ENCODE results near the gene SPINK4.

SPINK4 gene

GRCh38 chr9:33196736-33197135 is 43.2 kb upstream of the SPINK4 start:
- DNase-seq = no peak
- H4K20me1 ChIP-seq (ENCODE audit: insufficient read depth, low read length) = no peaks in the 10 kb centered on the region
- H2AFZ ChIP-seq (ENCODE audit: low read length) = no peak overlapping the region
- H3K9ac ChIP-seq (ENCODE audit: low read length) = no peak overlapping the region
- no peaks in the 10 kb centered on the region for H3K9me2 ChIP-seq (replicated peaks; ENCODE audit: insufficient read depth, low read length)
- H3K79me2 ChIP-seq (ENCODE audit: low read length) = no peaks in the 10 kb centered on the region
- peaks cover under 1% of the 10 kb centered on the region; the same call in 1 of the 2 replicates for H3F3A ChIP-seq (ENCODE audit: insufficient read depth, low read length)
- no peak overlapping the region for H3K4me2 ChIP-seq (ENCODE audit: low read depth, low read length)
- no peak overlapping the region for H3K27ac ChIP-seq (ENCODE audit: low read length)
- H3K4me3 ChIP-seq (ENCODE audit: low read length) = no peak overlapping the region
- H3K4me1 ChIP-seq (ENCODE audit: low read length) = peaks cover 3% of the 10 kb centered on the region
- no peak for TF ChIP-seq EZH2 (optimal IDR thresholded peaks at IDR 0.05; ENCODE audit: low read depth, low read length)
- TF ChIP-seq EZH2phosphoT487 (IDR thresholded peaks at IDR 0.05; ENCODE audit: low read length) = no peak
- TF ChIP-seq CTCF (IDR thresholded peaks at IDR 0.05; ENCODE audit: low read length) = no peak
- no peaks in the 10 kb centered on the region for H3K9me3 ChIP-seq (replicated peaks; ENCODE audit: insufficient read depth, low read length)
- H3K36me3 ChIP-seq (replicated peaks; ENCODE audit: insufficient read depth, low read length) = no peaks in the 10 kb centered on the region
- H3K27me3 ChIP-seq (replicated peaks; ENCODE audit: insufficient read depth, low read length) = no peaks in the 10 kb centered on the region

GRCh38 chr9:33197279-33198152 is 42.5 kb upstream of the SPINK4 start:
- H3K9me3 ChIP-seq (replicated peaks; ENCODE audit: insufficient read depth, low read length) = no peaks in the 10 kb centered on the region
- no peaks in the 10 kb centered on the region for H3K36me3 ChIP-seq (replicated peaks; ENCODE audit: insufficient read depth, low read length)
- H3K4me2 ChIP-seq (ENCODE audit: low read depth, low read length) = no peak overlapping the region
- no peak for TF ChIP-seq CTCF (IDR thresholded peaks at IDR 0.05; ENCODE audit: low read length)
- no peak for TF ChIP-seq EZH2 (optimal IDR thresholded peaks at IDR 0.05; ENCODE audit: low read depth, low read length)
- no peak for TF ChIP-seq EZH2phosphoT487 (IDR thresholded peaks at IDR 0.05; ENCODE audit: low read length)
- peaks cover 8% of the 10 kb centered on the region; the same call in 1 of the 2 replicates for H3F3A ChIP-seq (ENCODE audit: insufficient read depth, low read length)
- H3K79me2 ChIP-seq (ENCODE audit: low read length) = no peaks in the 10 kb centered on the region
- H3K4me3 ChIP-seq (ENCODE audit: low read length) = no peak overlapping the region
- no peak overlapping the region for H3K9ac ChIP-seq (ENCODE audit: low read length)
- H2AFZ ChIP-seq (ENCODE audit: low read length) = 0 out of 2 replicates have a peak overlapping the region, but pooled peaks have one; percentile 18
- H4K20me1 ChIP-seq (ENCODE audit: insufficient read depth, low read length) = no peaks in the 10 kb centered on the region
- H3K27ac ChIP-seq (ENCODE audit: low read length) = no peak overlapping the region
- no peak for DNase-seq
- H3K9me2 ChIP-seq (replicated peaks; ENCODE audit: insufficient read depth, low read length) = no peaks in the 10 kb centered on the region
- H3K4me1 ChIP-seq (ENCODE audit: low read length) = peaks cover 11% of the 10 kb centered on the region
- no peaks in the 10 kb centered on the region for H3K27me3 ChIP-seq (replicated peaks; ENCODE audit: insufficient read depth, low read length)

GRCh38 chr9:33198165-33198564 is 41.8 kb upstream of the SPINK4 start:
- Histone ChIP-seq H3K27ac (ENCODE audit: low read length) (no peak overlapping the region), H3K27me3 (replicated peaks; ENCODE audit: insufficient read depth, low read length) (no peaks in the 10 kb centered on the region), H4K20me1 (ENCODE audit: insufficient read depth, low read length) (no peaks in the 10 kb centered on the region), H3K9ac (ENCODE audit: low read length) (no peak overlapping the region), H3K36me3 (replicated peaks; ENCODE audit: insufficient read depth, low read length) (no peaks in the 10 kb centered on the region), H3K4me3 (ENCODE audit: low read length) (no peak overlapping the region), H3K79me2 (ENCODE audit: low read length) (no peaks in the 10 kb centered on the region), H3K9me3 (replicated peaks; ENCODE audit: insufficient read depth, low read length) (no peaks in the 10 kb centered on the region), H3K4me2 (ENCODE audit: low read depth, low read length) (no peak overlapping the region), H3K4me1 (ENCODE audit: low read length) (peaks cover 18% of the 10 kb centered on the region), H3K9me2 (replicated peaks; ENCODE audit: insufficient read depth, low read length) (no peaks in the 10 kb centered on the region), H2AFZ (ENCODE audit: low read length) (no peak overlapping the region), H3F3A (ENCODE audit: insufficient read depth, low read length) (peaks cover 13% of the 10 kb centered on the region)
- DNase-seq = no peak
- TF ChIP-seq EZH2phosphoT487 (IDR thresholded peaks at IDR 0.05; ENCODE audit: low read length) (no peak), CTCF (IDR thresholded peaks at IDR 0.05; ENCODE audit: low read length) (no peak), EZH2 (optimal IDR thresholded peaks at IDR 0.05; ENCODE audit: low read depth, low read length) (no peak)
